Karpas-422 (cell line): ENCODE measurements around the gene ZNF844. TPM values are rescaled to one million over a fixed set of nuclear protein-coding genes. Genes with fewer than 3 reads are reported as not detected.

ENCODE experiments used
- DNase-seq: peaks from one replicate; pipeline ENCODE4 v3.0.0-alpha.2; 2015
- H2AFZ ChIP-seq: fragments of 200-600 bp; sonication (generic); 2 replicates; pipeline ENCODE4 v1.6.1; 2014; ENCODE audit warnings: antibody characterized with exemption, low read length, mixed read lengths
- H3K27ac ChIP-seq: fragments of 200-600 bp; sonication (generic); 2 replicates; pipeline ENCODE4 v1.5.1; 2014; ENCODE audit warnings: mild to moderate bottlenecking, low read length, moderate library complexity
- H3K27me3 ChIP-seq: fragments of 200-600 bp; sonication (generic); 2 replicates; pipeline ENCODE4 v1.6.1; 2014; ENCODE audit warnings: low read length, mixed read lengths
- H3K36me3 ChIP-seq: fragments of 200-600 bp; sonication (generic); 2 replicates; pipeline ENCODE4 v1.6.1; 2014; ENCODE audit warnings: low read length, mixed read lengths; ENCODE audit not compliant: insufficient read depth
- H3K4me1 ChIP-seq: fragments of 200-600 bp; sonication (generic); 2 replicates; pipeline ENCODE4 v1.6.1; 2014; ENCODE audit warnings: mild to moderate bottlenecking, low read length, mixed read lengths
- H3K4me2 ChIP-seq: fragments of 200-600 bp; sonication (generic); 2 replicates; pipeline ENCODE4 v1.6.1; 2014; ENCODE audit warnings: low read length, low read depth, mild to moderate bottlenecking; ENCODE audit not compliant: poor library complexity, severe bottlenecking
- H3K4me3 ChIP-seq: fragments of 200-600 bp; sonication (generic); 2 replicates; pipeline ENCODE4 v1.5.1; 2014; ENCODE audit warnings: mild to moderate bottlenecking, antibody characterized with exemption, low read length, mixed read lengths
- H3K79me2 ChIP-seq: fragments of 200-600 bp; sonication (generic); 2 replicates; pipeline ENCODE4 v1.6.1; 2014; ENCODE audit warnings: mild to moderate bottlenecking, low read length, mixed read lengths
- H3K9ac ChIP-seq: fragments of 200-600 bp; sonication (generic); 2 replicates; pipeline ENCODE4 v1.6.0; 2014; ENCODE audit warnings: low read length
- H3K9me2 ChIP-seq: fragments of 200-600 bp; sonication (generic), shearing (Covaris generic); replicated peaks from 2 replicates; pipeline ENCODE4 v1.6.0; 2014; ENCODE audit warnings: mild to moderate bottlenecking, low read length, moderate library complexity; ENCODE audit not compliant: insufficient read depth
- H3K9me3 ChIP-seq: fragments of 300-700, 200-600 bp; sonication (generic); 2 replicates; pipeline ENCODE4 v1.6.1; 2014; ENCODE audit warnings: low read length, mixed read lengths
- H4K20me1 ChIP-seq: fragments of 200-600 bp; sonication (generic); 2 replicates; pipeline ENCODE4 v1.6.1; 2014; ENCODE audit warnings: mild to moderate bottlenecking, antibody characterized with exemption, low read length, low read depth; ENCODE audit not compliant: insufficient read depth
- total RNA-seq: library from RNA; depleted of rRNA; stranded (reverse); fragments of >200 nt; shearing (Covaris generic); gene quantifications from 2 replicates; pipeline ENCODE4 v1.2.3, GENCODE V29; 2014; ENCODE audit warnings: low replicate concordance; rRNA removed

The ZNF844 gene
- 7.0 and 11.7 TPM in 2 replicates for total RNA-seq

DNA sequence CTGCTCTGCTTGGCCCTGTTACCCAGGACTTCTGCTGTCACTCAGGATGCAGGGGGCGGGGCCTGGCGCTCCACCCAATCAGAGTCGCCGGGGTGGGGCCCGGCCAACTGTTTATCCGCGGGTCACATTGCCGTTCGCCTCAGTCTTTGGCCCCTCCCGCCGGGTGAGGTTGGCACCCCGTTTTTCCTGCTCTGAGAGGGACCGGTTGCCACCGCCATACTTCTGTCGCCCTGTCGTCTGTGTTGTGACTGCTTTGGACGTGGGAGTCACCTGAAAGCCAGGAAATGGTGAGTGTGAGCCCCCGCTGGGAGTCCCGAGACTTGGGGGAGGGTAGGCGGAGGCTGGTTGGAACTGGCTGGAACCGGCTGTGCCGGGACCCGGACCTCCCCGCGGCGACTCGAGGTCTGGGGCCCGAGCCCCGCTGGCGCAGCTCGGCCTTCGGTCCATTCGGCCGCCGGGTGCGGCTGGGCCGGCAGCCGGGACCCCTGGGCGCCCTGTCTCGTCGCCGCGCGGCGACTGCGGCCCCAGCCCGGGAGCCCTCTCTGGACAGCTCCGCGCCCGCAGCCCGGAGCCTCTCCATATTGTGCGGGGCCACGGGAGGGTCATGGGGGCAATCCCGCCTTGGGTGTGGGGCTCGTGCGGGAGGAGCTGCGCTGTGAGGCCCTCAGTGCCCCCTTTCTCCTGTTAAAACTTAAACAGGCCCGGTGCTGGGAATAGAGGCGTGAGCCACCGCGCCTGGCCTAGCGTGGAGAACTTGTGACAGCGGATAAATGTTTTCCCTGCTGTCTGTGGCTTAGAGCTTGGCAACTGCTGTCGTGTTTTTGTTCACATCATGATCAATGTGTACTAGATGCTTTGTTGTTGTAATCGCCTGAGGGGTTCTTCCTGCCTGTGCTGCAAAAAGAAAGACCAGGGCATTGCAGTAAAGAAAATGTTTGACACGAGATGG lies at the start of gene ZNF844:
TSS of gene ZNF844 (plus strand) at position 142 of the 949 bp plus-strand sequence. CDS start at position 285, 143 bp downstream.
- Histone ChIP-seq H3K27me3 (no peaks in the 10 kb centered on the region), H3K4me3 (peak within 1 kb of the TSS; percentile 89), H3K4me2 (peak within 1 kb of the TSS; percentile 88), H3K79me2 (peaks cover 28% of the 10 kb centered on the region), H3K9ac (peak within 1 kb of the TSS; percentile 90), H3K4me1 (peaks cover 8% of the 10 kb centered on the region), H4K20me1 (no peaks in the 10 kb centered on the region), H3K9me3 (no peaks in the 10 kb centered on the region; the same call in 1 of the 2 replicates), H3K27ac (0 out of 2 replicates have a peak within 1 kb of the TSS, but pooled peaks have one; percentile 4), H3K9me2 (no peaks in the 10 kb centered on the region), H2AFZ (peak within 1 kb of the TSS; percentile 90), H3K36me3 (peaks cover 3% of the 10 kb centered on the region; the same call in 1 of the 2 replicates)
- peak; percentile 97 for DNase-seq

DNA sequence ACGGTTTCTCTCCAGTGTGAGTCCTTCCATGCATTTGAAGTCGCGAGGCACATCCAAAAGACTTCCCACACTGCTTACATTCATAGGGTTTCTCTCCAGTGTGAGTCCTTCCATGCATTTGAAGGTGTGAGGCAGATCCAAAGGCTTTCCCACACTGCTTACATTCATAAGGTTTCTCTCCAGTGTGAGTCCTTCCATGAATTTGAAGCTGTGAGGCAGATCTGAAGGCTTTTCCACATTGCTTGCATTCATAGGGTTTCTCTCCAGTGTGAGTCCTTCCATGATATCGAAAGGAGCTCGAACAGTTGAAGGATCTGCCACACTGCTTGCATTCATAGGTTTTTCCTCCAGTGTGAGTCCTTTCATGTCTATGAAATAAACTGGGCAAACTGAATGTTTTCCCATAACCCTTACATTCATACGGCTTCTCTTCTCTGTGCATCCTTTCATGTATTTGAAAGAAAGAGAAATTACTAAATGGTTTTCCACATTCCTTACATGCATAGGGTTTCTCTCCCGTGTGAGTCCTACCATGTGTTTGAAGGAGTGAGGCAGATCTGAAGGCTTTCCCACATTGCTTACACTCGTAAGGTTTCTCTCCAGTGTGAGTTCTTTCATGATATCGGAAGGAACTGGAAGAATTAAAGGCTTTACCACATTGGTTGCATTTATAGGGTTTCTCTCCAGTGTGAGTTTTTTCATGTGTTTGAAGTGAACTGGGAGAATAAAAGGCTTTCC lies 49.3 kb upstream of the ZNF844 start:
- Histone ChIP-seq H3K9me2 (no peaks in the 10 kb centered on the region), H4K20me1 (no peaks in the 10 kb centered on the region), H3K4me2 (no peak overlapping the region), H2AFZ (no peak overlapping the region), H3K27ac (no peak overlapping the region), H3K9me3 (peaks cover 42% of the 10 kb centered on the region), H3K4me1 (no peaks in the 10 kb centered on the region), H3K36me3 (peaks cover 68% of the 10 kb centered on the region), H3K27me3 (no peaks in the 10 kb centered on the region), H3K79me2 (peaks cover 24% of the 10 kb centered on the region; the same call in 1 of the 2 replicates), H3K4me3 (no peak overlapping the region), H3K9ac (no peak overlapping the region)
- DNase-seq = peak; percentile 37

DNA sequence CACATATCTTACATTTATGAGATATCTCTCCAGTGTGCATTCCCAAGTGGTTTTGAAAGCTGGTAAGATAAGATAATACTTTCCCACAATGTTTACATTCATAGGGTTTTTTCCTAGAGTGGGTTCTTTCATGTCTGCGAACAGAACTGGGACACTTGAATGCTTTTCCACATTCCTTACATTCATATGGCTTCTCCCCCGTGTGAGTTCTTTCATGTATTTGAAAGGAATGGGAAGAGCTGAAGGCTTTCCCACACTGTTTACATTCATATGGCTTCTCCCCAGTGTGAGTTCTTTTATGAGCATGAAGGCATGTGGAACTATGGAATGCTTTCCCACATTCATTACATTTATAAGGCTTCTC lies 48.8 kb upstream of the ZNF844 start:
- Histone ChIP-seq H3K9me3 (peaks cover 45% of the 10 kb centered on the region), H3K36me3 (peaks cover 68% of the 10 kb centered on the region), H3K9me2 (no peaks in the 10 kb centered on the region), H4K20me1 (no peaks in the 10 kb centered on the region), H3K79me2 (peaks cover 24% of the 10 kb centered on the region; the same call in 1 of the 2 replicates), H3K9ac (no peak overlapping the region), H3K27me3 (no peaks in the 10 kb centered on the region), H3K27ac (no peak overlapping the region), H3K4me1 (no peaks in the 10 kb centered on the region), H3K4me2 (no peak overlapping the region), H2AFZ (no peak overlapping the region), H3K4me3 (no peak overlapping the region)
- peak; percentile 48 for DNase-seq

DNA sequence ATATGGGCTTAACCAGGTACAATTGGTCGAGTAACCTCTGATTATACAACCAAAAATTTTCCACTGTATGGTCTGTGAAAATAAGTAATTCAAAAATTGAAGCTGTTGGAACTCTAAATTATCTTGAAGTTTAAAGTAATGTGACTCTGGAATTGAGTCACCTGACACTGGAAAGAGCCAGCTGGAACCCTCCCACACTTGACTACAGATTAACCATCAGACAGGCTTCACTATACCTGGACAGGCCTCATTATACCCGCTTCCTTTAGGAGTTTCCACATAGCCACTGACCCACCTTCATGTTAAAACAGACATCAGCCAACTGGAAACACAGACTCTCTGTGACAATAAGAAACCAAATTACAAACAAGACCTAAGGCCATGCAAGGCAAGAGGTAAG lies 30.3 kb upstream of the ZNF844 start:
- no peak for DNase-seq
- Histone ChIP-seq H3K36me3 (no peaks in the 10 kb centered on the region), H3K79me2 (peaks cover 10% of the 10 kb centered on the region), H3K9ac (peak overlapping the region; percentile 81; the same call in 1 of the 2 replicates), H3K27me3 (no peaks in the 10 kb centered on the region), H3K4me3 (peak overlapping the region; percentile 86; the same call in 1 of the 2 replicates), H4K20me1 (no peaks in the 10 kb centered on the region), H3K27ac (no peak overlapping the region), H3K9me2 (no peaks in the 10 kb centered on the region), H2AFZ (no peak overlapping the region), H3K4me2 (peak overlapping the region; percentile 75), H3K9me3 (no peaks in the 10 kb centered on the region), H3K4me1 (peaks cover 28% of the 10 kb centered on the region)

DNA sequence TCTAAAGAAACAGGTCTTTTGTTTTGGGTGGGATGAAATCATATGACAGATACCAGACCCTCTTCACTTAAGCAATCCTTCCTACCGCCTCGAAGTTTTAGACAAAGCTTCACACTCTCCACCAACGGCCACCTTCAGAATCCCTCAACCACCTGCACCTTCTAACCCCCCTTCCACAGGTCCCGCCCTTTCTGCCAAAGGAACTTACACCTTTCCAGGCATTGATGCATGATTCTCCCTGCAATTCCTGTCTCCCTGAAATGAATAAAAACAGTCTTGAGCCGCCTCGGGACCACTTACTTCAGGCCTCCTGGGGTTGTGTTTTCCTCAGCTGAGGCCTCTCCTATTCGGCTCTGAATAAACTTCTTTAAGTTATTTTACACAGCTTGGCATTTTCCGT lies 29.9 kb upstream of the ZNF844 start:
- Histone ChIP-seq H3K9me2 (no peaks in the 10 kb centered on the region), H3K4me2 (peak overlapping the region; percentile 75), H3K4me1 (peaks cover 28% of the 10 kb centered on the region), H3K4me3 (peak overlapping the region; percentile 86), H2AFZ (no peak overlapping the region), H3K9ac (peak overlapping the region; percentile 81), H4K20me1 (no peaks in the 10 kb centered on the region), H3K79me2 (peaks cover 10% of the 10 kb centered on the region), H3K36me3 (no peaks in the 10 kb centered on the region), H3K27ac (no peak overlapping the region), H3K27me3 (no peaks in the 10 kb centered on the region), H3K9me3 (no peaks in the 10 kb centered on the region)
- DNase-seq = no peak

DNA sequence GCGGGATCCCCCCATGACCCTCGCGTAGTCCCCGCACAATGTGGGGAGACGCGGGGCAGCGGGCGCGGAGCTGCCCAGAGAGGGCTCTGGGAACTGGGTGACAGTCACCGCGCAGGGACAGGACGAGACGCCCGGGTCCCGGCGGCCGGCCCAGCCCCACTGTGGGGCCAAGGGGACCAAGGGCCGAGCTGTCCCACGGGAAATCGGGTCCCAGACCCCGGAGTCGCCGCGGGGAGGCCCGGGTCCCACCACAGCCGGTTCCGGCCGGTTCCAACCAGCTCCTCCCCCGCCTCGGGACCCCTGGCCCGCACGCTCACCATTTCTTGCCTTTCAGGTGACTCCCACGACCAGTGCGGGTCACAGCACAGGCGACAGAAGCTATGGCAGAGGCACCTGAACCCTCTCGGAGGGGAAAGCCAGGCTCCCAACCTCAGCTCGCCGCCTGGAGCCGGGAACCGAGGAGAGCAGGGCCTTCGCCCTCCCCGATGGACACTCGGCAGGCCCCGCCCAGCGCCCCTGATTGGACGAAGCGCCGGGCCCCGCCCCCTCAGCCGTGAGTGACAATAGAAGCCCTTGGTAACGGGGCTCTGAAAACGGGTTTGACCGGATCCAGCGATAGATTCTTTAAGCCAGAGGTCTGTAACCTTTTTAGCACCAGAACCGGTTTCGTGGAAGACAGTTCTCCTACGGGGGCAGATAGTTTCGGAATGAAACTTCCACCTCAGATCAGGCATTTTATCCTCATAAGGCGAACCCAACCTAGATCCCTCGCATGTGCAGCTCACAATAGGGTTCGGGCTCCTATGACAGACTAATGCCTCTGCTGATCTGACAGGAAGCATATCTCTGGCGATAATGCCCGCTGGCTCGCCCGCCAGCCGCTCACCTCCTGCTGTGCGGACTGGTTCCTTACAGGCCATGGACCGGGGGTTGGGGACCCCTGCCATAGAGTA lies 29.0 kb upstream of the ZNF844 start, which contains the start of gene ZNF433:
TSS of gene ZNF433 (minus strand) at position 460 of the 953 bp plus-strand sequence. CDS start at position 320, 140 bp downstream.
- Histone ChIP-seq H3K4me3 (peak within 1 kb of the TSS; percentile 86), H3K27ac (no peak within 1 kb of the TSS), H3K9me2 (no peaks in the 10 kb centered on the region), H3K9me3 (no peaks in the 10 kb centered on the region), H3K79me2 (peaks cover 10% of the 10 kb centered on the region), H3K9ac (peak within 1 kb of the TSS; percentile 81), H3K4me1 (peaks cover 28% of the 10 kb centered on the region), H3K36me3 (no peaks in the 10 kb centered on the region), H3K4me2 (peak within 1 kb of the TSS; percentile 75), H4K20me1 (no peaks in the 10 kb centered on the region), H2AFZ (peak within 1 kb of the TSS; percentile 85), H3K27me3 (no peaks in the 10 kb centered on the region)
- DNase-seq = peak; percentile 95

DNA sequence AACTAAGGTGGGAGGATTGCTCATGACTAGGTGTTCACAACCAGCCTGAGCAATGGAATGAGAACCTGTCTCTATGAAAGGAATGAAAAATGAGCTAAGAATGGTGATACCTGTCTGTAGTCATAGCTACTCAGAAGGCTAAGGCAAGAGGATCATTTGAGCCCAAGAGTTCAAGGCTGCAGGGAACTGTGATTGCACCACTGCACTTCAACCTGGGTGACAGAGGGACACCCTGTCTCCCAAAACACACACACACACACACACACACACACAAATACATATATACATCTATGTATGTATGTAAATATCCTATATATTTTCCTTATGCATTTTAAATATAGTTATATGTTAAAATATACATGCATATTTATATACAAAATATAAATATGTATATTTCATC lies 21.6 kb upstream of the ZNF844 start:
- no peaks in the 10 kb centered on the region for H3K4me1 ChIP-seq
- H3K4me2 ChIP-seq = no peak overlapping the region
- H3K79me2 ChIP-seq = no peaks in the 10 kb centered on the region
- H3K4me3 ChIP-seq = no peak overlapping the region
- no peaks in the 10 kb centered on the region for H3K27me3 ChIP-seq
- H3K27ac ChIP-seq = no peak overlapping the region
- H3K9me3 ChIP-seq = peaks cover 34% of the 10 kb centered on the region
- no peaks in the 10 kb centered on the region for H3K9me2 ChIP-seq
- no peak for DNase-seq
- no peak overlapping the region for H2AFZ ChIP-seq
- H4K20me1 ChIP-seq = no peaks in the 10 kb centered on the region
- H3K36me3 ChIP-seq = peaks cover 27% of the 10 kb centered on the region
- H3K9ac ChIP-seq = no peak overlapping the region
